Fibroblast of lung (primary cell): ENCODE data around the gene LSM6.

Experiments
- CTCF ChIP-seq, 2 donors: IDR thresholded peaks in 1 of 2; conservative IDR thresholded peaks in 1 of 2; 1 replicate in 1 of 2; 2 replicates in 1 of 2; pipeline ENCODE4 v1.5.1; 2011 to 2012; ENCODE audit warnings: low read length in 2 of 2, control low read depth in 1 of 2, inconsistent platforms in 1 of 2, low read depth in 1 of 2, mild to moderate bottlenecking in 1 of 2
- EZH2 ChIP-seq: IDR thresholded peaks from 2 replicates; pipeline ENCODE4 v1.5.1; 2012; ENCODE audit warnings: low read length, control low read depth, mild to moderate bottlenecking; ENCODE audit errors: missing control alignments

- TF ChIP-seq CTCF (conservative IDR thresholded peaks at IDR 0.05 in 1 of 2, IDR thresholded peaks at IDR 0.05 in 1 of 2; ENCODE audit: low read depth in 1 of 2, low read length in 2 of 2): no peak
- TF ChIP-seq EZH2: no peak
These were observed 35.9 kb downstream of the LSM6 start for GRCh38 chr4:146211440-146211839.
